Endometrial microvascular endothelial cells (primary cell): ENCODE data around the gene HSD11B2. TPM values are rescaled to one million over a fixed set of nuclear protein-coding genes. Genes with fewer than 3 reads are reported as not detected.

Experiments used
- in situ Hi-C: cut with HindIII; loops from 2 replicates; pipeline ENCODE4 v1.10.0; 2017; ENCODE audit warnings: low sequenced_read_pairs, low pct_unique_long_range_greater_than_20kb; ENCODE audit errors: inconsistent ontology term
- total RNA-seq: library from RNA; depleted of rRNA; stranded (reverse); fragments of >200 nt; gene quantifications from one replicate; pipeline ENCODE4 v1.2.3, GENCODE V29; 2015; ENCODE audit errors: inconsistent ontology term

The HSD11B2 gene
- total RNA-seq, 1 donor from 2014 or later, result not detected

DNA sequence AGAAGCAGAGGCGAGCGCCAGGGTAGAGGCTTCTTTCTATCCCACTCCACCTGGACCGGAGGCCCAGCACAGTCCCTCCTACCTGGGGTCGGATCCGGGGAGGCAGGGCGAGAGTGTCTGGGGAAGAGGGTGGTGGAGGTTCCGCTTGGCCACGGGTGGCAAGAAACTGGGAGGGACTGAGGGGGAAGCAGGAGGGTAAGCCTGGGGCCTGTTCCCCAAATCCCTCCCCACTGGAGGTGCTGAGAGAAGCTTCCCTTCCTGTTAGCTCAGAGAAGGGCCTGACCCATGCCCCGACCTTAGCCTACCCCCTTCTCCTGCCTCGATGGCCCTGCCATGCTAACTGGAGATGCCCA is 35.8 kb upstream of the HSD11B2 start:
- in situ Hi-C loops, result no loop called here

DNA sequence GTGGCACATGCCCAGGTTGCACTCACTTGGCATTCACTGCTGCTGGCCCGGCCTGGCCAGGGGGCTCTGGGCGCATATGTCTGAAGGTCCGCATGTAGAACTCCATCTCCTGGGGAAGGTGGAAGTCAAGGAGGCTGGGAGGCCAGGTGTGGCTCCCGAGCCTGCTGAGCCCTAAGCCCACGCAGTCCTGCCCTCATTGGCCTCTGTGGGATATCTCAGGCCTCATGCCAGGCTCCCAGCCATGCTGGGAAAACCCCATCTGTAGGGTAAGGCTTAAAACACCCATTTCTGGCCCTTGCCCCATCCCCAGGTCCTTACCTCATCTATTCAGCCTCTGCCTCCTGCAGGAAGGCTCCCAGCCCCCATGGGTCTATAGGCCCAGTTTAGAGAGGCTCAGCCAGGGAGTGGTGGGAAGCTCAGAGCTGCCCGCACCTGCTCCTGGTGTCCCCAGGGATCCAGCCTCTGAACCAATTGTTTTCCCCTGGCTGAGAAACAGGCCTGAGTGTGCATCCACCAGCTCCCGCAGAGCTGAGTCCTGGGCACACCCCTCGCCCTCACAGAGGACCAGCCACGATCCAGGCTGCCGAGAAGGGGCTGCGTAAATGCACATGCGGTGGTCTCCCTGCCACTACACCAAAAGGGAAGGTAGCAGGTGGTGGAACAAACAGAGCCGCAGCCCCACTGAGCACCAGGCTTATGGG is 35.3 kb upstream of the HSD11B2 start:
- in situ Hi-C loops, result no loop called here

DNA sequence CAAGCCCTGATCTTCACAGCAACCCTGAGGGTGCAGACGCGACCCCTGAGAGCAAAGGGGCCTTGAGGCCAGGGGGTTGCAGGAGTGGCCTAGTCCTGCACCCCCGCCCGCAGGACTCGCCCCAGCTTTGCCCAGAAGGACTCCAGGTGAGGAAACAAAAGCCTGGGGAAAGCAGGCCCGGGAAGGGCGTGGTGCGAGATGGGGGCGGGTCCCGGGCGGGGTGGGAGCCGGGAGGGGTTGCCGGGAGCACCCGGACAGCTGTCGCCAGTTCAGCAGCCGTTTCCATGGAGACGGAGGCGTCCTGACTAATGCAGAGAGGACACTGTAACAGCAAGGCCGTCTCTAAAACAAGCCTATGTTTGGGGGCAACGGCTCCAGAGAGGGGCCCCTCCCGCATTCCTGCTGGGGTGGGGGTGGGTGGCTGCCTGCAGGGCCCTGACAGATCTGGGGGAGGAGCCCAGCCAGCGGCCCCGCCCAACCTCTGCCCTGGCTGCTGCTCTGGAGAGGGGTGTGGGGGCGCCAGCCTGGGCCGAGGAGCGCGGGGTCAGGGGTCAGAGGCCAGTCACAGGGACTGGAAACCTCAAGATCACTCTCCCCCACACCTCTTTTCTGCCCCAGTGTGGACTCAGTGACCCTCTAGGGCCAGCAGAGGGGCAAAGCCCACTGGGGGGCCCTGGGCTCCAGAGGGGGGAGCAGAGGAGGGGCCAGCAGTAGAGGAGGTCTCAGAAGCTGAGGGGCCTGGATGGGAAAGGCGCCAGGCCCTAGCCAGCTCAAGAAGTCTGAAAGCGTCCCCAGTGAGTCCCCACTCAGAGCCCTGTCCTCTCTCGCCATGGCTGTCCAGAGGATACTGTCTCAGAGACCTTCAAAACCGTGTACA is 34.5 kb upstream of the HSD11B2 start:
- in situ Hi-C loops, result no loop called here

DNA sequence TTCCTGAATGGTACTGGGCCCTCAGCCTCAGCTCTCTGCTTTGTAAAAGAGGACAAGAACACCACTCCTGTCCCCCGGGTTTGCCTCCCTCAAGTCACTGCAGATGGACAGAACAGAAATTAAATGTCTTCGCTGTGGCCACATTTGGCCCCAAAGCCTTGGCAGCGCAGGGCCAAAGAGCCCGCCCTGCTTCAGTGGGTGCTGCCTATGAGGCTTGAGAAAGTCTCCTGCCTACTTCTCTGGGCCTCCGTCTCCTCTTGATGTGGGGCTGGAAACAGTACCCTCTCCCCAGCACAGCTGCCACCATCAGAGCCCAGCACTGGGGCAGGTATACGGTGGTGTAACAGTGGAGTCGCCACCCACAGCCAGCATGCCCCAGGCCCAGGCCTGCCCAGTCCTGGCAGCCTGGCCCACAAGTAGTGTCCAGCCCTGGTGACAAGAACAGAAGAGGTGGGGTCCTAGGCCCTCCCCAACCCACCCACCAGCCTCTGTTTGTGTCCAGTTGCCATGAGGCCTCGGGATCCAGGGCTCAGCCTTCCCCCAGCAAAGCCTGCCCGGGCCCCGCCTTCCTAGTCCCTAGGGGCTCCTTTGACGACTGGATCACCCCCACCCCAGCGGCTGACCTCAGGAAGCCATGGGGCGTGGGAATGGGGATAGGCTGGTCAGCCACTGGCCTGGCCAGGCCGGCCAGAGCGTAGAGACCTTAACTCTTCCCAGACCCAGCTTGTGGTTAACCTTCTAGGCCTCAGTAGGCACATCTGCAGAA is 33.7 kb upstream of the HSD11B2 start:
- in situ Hi-C loops, result no loop called here

DNA sequence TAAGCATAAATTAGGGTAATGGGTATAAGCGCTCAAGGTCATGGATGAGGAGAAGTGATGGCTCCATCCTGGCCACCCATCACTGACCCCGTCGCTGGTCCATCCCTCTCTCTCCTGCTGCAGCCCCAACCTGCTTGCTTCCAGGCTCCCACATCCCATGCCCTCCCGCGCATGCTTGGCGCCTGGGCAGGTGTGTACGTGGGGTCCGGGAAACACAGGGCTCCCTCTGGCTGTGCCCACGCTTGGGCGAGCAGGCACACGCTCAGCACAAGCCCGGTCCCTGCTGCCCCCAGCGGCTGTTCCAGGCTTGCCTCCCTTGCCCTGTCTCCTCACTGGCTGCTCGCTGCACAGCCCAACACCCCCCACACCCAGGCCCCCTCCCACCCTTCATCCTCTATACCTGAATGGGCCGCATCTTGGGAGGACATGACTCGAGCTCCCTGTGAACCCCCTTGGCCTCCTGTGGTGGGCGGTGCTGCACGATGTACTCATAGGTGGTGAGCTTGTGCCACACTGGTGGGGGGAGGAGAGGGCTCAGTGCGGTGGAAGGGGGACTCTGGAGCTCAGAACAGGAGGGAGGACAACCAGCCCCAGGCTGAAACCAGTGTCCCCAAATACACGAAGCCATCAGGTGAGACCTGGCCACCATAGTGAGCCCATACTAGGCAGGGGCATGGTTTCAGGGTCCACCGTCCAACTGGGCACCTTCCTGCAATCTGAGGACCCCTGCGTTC is 32.9 kb upstream of the HSD11B2 start:
- in situ Hi-C loops, result no loop called here

DNA sequence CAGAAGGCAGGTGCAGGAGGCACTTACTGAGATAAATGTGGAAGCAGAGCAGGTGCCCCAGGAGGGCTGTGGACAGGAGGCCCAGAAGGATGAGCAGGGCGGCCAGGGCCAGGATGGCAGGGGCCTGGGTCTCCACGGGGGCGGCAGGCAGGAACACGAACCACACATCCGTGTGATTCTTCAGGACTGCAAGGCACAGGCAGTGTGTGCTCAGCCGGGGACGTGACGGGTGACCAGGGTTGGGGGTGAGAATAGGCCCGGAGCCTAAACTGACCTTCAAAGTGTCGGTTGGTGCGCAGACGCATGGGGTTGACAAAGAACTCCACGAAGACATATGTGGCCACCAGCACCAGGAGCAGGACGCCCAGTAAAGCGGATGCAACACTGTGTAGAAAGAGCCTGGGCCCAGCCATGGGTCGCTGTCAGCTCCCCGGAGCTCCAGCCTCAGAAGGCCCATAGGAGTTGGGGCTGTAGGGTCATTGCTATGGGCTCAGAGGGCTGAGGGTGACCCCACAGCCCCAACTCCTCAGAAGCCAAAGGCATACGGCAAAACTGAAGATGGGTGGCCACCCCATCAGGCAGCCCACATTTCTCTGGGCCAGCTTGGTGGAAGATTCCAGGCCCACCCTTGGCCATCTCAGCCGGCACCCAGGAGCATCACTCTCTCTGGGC is 32.2 kb upstream of the HSD11B2 start:
- in situ Hi-C loops, result no loop called here

DNA sequence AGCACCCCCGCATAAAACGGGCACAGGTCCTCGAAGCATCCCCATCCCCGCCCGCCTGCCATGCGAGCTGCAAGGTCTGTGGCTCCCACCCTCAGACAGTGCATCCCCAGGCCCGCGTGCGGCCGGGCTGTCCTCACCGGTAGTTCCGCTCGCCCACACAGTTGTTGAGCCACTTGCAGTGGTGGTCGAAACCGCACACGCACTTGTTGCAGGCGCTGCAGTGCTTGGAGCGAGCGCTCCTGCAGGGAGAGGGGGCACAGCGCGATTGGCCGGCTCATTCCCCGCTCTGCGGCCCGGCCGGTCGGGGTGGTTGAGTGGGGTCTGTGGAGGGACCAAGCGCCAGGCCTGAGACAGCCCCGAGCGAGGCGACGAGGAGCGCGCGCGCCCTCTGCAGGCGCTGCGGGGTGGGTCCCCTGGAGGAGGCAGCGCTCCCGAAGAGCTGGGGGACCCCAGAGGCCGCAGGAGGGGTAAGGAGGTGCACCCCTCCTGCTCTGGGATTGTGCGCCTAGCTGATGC is 31.6 kb upstream of the HSD11B2 start:
- in situ Hi-C loops, result no loop called here

DNA sequence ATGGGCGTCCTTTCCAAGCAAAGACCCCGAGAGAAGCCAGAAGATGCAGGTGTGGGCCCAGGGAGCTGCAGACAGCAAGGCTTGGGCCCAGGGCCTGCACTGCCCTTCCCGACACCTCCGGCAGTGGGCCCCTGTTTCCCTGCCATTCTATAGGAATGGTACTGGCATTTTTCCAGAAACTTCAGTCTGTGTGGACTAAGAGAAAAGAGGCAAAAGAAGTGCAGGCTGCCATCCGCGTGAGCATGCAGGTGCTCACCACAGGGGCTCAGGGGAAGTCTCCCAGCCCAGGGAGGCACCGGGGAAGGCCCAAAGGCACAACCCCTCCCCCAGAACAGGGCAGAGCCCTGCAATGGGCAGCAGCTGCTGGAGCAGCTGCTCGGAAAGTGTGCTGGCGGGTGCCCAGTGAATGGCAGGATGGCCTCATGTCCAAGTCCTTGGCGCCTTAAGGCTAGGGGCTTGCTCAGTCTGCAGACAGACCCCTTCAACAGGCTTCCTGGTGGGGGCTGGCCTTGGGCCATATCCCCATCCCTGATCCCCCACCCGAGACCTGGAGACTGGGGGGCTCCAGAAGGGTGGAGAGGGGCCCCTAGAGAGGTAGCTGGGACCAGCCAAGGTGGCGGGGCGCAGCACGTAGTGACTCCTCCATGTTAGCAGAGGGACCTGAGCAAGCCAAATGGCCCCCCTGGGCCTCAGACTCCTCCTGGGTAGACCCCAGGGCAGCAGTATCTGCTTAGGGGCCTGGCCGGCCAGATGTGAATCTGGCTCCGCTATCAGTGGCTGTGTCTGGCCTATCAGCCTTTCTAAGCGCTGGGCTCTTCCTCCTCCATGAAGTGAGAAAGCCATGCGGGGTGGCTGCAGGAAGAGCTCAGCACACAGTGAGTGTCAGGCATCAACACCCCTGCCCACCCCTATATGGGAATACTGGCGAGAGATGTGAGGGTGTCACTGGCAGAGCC is 30.9 kb upstream of the HSD11B2 start:
- in situ Hi-C loops, result no loop called here

DNA sequence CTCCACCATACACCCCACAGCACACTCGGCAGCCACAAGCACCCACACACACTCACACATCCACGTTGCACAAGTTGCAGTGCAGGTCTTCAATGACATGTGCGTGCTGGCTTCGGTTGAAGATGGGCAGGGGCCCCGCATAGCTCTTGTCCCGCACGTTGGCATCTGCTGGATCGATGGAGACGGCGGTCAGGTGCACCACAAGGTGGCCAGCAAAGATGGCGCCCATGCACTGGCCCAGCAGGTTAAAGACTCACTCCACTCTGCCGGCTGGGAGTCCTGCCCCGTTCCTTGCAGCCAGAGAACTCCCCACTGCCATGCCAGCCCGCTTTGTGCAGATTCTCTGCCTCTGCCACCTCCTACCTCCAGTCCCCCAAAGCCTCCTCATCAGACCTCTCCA is 30.0 kb upstream of the HSD11B2 start:
- in situ Hi-C loops, result no loop called here

DNA sequence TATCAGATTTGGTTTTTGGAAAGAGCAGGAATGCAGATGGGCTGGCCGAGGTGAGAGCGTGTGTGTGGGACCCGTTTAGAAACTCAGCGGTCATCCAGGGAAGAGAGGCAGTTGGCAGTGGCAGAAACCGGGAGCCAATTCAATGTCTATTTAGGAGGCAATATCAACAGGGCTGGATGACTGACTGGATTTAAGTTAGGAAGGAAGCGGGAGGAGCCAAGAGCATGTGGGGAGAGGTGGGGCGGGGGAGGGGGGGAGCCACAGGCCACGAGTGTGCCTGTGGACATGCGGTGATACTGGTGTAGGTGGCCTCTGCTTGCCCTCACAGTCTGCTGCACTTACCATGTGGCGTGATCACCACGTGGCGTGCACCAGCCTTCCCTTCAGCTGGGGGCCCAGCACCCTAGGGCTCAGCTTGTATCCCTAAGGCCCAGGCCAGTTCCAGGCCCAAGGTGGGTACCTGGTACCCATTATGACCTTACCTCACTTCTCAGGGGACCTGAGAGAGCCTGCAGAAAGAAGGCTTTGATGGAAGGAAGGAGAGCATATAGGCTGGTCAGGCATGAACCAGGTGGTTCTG is 26.9 kb upstream of the HSD11B2 start:
- in situ Hi-C loops, result no loop called here

DNA sequence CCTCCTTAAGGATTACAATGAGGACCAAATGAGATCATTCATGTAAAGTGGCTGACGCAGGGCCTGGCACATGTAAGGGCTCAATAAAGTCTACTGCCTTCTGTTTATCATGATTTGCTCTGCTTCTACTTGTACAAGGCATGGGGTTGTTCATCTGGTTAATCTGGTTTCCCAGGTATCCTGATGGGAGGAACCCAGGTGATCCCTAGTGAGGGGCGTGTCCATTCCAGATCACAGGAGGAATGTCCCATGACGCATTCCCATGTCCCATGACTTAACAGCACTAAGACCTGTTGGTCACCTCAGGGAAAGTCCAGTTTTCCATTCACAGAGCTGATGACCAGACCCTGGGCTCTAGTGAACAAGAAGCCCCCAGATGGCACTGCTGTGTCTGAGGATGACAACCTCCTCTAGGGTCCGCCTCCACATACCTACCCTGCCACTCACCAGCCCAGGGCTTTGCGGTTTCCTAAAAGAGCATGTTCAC is 26.1 kb upstream of the HSD11B2 start:
- in situ Hi-C loops, result no loop called here

DNA sequence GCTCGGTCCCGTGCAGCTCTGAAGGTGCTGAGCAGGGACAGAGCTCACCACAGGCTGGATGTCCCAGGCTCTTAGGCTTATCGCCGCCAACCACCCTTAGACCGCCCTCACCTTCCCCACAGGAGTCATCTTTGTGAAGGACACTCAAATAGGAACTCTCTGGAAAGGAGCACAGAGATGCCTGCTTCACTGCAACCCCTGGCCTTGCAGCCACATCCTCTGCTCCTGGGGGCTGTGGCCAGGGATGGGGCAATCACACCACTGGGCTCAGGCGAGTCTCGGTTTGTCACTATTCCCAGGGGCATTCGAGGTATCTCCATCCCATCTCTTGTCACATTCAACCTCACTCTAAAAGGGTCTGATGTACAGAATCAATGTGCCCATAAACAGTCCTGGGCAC is 25.6 kb upstream of the HSD11B2 start:
- in situ Hi-C loops, result no loop called here

DNA sequence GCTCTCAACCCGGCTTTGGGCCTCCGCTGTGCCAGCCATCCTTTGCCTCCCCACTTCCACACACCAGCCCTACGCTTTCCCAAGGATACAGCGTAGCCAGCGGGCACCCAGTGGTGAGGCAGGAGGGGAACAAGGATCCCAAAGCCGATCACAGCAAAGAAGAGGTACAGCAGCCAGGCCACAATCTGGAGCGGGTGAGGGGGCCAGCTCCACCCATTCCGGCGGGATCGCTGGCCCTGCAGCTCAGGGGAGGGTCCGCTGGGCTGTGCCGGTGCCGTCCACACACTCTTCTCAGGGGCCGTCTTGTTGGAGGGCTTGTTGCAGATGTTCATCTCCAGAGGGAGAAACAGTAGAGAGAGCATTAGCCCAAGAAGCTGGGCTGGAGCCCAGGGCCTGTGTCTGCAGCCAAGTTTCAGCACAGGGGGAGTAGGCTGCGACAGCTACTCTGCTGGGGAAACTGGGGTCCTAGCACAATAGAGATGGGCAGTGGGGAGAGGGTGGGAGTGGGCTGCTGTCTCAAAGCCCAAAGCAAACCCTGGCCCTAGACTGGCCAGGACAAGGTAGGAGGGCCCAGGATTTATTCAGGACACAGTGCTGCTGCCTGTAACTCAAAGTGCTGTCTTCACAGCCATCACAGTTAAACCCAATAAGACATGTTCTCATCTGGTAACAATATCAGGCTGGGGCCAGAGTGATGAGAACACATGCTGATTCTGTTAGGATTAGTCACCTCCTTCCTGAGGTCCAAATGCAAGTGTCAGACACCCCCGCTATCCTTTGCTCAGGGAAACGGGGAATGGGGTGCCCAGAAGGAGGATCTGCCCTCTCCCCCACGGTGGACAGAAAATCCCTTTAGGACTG is 24.6 kb upstream of the HSD11B2 start:
- in situ Hi-C loops, result no loop called here

DNA sequence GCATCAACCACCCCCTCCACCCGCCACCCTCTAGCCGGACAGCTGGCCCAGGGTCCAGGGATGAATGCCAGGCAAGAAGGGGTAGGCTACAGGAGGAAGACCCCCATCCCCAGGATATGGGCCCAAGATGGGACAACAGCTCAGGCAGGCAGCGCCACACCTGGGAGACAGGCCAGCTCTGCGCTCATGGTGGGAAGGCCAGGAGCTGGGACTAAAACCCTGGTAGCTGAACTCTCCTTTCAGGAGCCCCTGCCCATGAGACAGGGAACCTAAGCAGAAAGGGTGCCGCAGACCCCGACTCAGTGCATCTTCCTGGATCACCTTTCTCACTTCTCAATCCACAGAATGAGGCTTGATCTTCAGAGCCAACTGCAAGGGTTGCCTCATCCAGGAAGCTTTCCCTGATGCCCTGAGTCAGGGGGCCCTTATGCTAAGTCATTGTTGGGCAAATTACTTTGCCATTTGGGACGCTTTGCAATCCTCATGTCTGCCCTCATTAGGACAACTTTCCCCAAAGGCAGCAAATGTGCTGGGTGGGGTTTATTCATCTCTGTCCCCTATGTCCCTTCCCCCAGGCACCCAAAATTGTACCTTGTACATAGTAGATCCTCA is 23.6 kb upstream of the HSD11B2 start:
- in situ Hi-C loops, result no loop called here

DNA sequence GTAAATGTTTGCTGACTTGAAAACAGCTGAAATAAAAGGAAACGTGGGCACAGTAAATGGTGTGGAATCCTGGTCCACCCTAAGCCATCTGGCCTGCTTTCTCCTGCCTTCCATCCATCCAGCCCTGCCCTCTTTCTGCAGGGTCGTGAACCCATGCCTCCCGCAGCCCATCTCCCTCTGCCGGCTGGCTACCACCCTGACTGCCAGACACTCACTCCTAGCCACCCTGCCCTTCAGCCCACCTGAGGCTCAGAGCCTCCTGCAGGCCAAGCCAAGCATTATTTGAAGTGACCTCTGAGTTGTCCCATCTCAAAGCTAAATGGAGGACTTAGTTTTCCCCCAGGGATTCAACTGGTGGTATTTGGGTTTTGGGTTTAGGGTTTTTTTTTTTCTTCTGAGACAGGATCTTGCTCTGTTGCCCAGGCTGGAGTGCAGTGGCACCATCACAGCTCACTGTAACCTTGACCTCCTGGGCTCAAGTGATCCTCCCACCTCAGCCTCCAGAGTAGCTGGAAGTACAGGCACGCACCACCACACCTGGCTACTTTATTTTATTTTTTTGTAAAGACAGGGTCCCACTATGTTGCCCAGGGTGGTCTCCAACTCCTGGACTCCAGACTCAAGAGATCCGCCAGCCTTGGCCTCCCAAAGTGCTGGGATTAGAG is 23.0 kb upstream of the HSD11B2 start:
- in situ Hi-C loops, result no loop called here
